ENCODE measurements around the gene EMP2.

DNA sequence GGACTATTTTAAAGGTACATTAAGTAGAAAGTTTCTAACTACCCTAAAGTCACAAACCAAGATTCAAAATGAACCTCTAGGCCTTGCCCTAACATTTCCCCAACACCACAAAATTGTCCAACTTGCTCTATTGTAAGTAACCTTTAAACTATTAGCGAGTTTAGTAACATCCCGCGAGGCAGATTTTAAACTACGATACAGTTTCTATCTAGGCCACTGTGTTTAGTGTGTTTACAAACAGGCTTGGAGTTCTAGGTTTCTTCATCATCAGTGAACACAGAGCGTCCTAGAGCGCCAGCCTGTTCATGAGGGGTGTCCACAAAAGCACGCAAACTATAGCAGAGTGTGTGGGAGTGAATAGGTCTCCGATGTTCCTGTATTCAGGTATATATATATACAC, 51.8 kb downstream of the EMP2 start:
- no peak for TF ChIP-seq POLR2A (IDR thresholded peaks at IDR 0.05)
- TF ChIP-seq, protein P1, sequence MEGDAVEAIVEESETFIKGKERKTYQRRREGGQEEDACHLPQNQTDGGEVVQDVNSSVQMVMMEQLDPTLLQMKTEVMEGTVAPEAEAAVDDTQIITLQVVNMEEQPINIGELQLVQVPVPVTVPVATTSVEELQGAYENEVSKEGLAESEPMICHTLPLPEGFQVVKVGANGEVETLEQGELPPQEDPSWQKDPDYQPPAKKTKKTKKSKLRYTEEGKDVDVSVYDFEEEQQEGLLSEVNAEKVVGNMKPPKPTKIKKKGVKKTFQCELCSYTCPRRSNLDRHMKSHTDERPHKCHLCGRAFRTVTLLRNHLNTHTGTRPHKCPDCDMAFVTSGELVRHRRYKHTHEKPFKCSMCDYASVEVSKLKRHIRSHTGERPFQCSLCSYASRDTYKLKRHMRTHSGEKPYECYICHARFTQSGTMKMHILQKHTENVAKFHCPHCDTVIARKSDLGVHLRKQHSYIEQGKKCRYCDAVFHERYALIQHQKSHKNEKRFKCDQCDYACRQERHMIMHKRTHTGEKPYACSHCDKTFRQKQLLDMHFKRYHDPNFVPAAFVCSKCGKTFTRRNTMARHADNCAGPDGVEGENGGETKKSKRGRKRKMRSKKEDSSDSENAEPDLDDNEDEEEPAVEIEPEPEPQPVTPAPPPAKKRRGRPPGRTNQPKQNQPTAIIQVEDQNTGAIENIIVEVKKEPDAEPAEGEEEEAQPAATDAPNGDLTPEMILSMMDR (IDR thresholded peaks at IDR 0.05): no peak
